Peyer's patch (tissue), 4 donors: ENCODE data around the gene NMUR1.

Experiments
- POLR2A ChIP-seq, 2 donors: fragments of 450-650 bp; IDR thresholded peaks; one replicate each; pipeline ENCODE4 v1.5.1; 2017; ENCODE audit warnings: antibody characterized with exemption in 2 of 2, mild to moderate bottlenecking in 2 of 2, moderate library complexity in 2 of 2
- TF ChIP-seq, protein P1 (sequence below), 6 experiments: fragments of 450-650 bp in 4 of 6; fragments of 200-600 bp in 2 of 6; sonication (generic) in 1 of 6; IDR thresholded peaks; one replicate each; pipeline ENCODE4 v1.5.1; 2017 to 2019; ENCODE audit warnings: antibody characterized with exemption in 6 of 6, mild to moderate bottlenecking in 3 of 6, moderate library complexity in 1 of 6

DNA sequence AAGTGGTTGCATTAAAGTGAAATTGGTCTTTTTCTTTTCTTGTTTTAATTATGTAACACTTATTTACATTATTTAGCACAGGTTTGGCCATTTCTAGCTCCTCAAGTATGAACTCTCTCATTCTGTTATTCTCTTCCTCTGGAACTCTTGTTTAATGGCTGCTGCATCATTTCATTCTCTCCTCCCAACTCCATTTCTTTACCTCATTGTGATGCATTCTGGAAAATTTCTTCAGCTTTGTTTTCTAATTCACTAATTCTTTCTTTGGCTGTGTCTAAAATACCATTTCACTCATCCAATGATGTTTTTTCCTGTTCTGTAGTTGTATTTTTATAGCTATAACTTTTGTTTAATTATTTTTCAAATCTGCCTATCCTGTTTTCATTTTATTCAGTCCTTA, 22.5 kb upstream of the NMUR1 start:
- TF ChIP-seq, protein P1, sequence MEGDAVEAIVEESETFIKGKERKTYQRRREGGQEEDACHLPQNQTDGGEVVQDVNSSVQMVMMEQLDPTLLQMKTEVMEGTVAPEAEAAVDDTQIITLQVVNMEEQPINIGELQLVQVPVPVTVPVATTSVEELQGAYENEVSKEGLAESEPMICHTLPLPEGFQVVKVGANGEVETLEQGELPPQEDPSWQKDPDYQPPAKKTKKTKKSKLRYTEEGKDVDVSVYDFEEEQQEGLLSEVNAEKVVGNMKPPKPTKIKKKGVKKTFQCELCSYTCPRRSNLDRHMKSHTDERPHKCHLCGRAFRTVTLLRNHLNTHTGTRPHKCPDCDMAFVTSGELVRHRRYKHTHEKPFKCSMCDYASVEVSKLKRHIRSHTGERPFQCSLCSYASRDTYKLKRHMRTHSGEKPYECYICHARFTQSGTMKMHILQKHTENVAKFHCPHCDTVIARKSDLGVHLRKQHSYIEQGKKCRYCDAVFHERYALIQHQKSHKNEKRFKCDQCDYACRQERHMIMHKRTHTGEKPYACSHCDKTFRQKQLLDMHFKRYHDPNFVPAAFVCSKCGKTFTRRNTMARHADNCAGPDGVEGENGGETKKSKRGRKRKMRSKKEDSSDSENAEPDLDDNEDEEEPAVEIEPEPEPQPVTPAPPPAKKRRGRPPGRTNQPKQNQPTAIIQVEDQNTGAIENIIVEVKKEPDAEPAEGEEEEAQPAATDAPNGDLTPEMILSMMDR (IDR thresholded peaks at IDR 0.05), result no peak
- no peak for TF ChIP-seq POLR2A (IDR thresholded peaks at IDR 0.05)
